Neuronal stem cell (in vitro differentiated cells): ENCODE results near the gene PCLO.

Experiments used
- DNase-seq: peaks from one replicate; pipeline ENCODE4 v3.0.0-alpha.2; 2013; ENCODE audit warnings: low spot score
- H2AFZ ChIP-seq: one replicate; pipeline ENCODE4 v1.6.1; 2013; ENCODE audit warnings: mild to moderate bottlenecking, low read length, inconsistent platforms
- H2AK5ac ChIP-seq: 2 replicates; pipeline ENCODE4 v1.6.1; 2013; ENCODE audit warnings: low read depth, mild to moderate bottlenecking, inconsistent platforms, low read length, moderate library complexity, mixed read lengths
- H2BK120ac ChIP-seq: 2 replicates; pipeline ENCODE4 v1.6.1; 2013; ENCODE audit warnings: low read depth, mild to moderate bottlenecking, inconsistent platforms, low read length, moderate library complexity, mixed read lengths
- H2BK12ac ChIP-seq: one replicate; pipeline ENCODE4 v1.6.1; 2013; ENCODE audit warnings: low read length, inconsistent platforms
- H2BK15ac ChIP-seq: 2 replicates; pipeline ENCODE4 v1.6.1; 2013; ENCODE audit warnings: mild to moderate bottlenecking, low read length, inconsistent platforms, mixed read lengths
- H2BK5ac ChIP-seq: one replicate; pipeline ENCODE4 v1.6.1; 2013; ENCODE audit warnings: inconsistent platforms, mild to moderate bottlenecking, low read length, moderate library complexity
- H3K14ac ChIP-seq: one replicate; pipeline ENCODE4 v1.6.1; 2013; ENCODE audit warnings: low read length, inconsistent platforms
- H3K18ac ChIP-seq: 2 replicates; pipeline ENCODE4 v1.6.1; 2013; ENCODE audit warnings: low read length, inconsistent platforms
- H3K23ac ChIP-seq: 2 replicates; pipeline ENCODE4 v1.6.1; 2013; ENCODE audit warnings: low read depth, mild to moderate bottlenecking, mixed read lengths, low read length, inconsistent platforms; ENCODE audit not compliant: poor library complexity
- H3K27ac ChIP-seq: replicated peaks from 3 replicates; pipeline ENCODE4 v1.5.1; 2013; ENCODE audit warnings: low read length, inconsistent platforms
- H3K27me3 ChIP-seq, 3 experiments: 2 replicates each; pipeline ENCODE4 v1.6.1; 2013; ENCODE audit warnings: low read length in 3 of 3, mild to moderate bottlenecking in 2 of 3, inconsistent platforms in 1 of 3, low read depth in 1 of 3, mixed read lengths in 1 of 3, moderate library complexity in 1 of 3; ENCODE audit not compliant: control insufficient read depth in 3 of 3, insufficient read depth in 3 of 3
- H3K36me3 ChIP-seq, 2 donors: replicated peaks in 1 of 2; 2 replicates each; pipeline ENCODE4 v1.6.1; 2013; ENCODE audit warnings: low read length in 2 of 2; ENCODE audit not compliant: control insufficient read depth in 2 of 2, insufficient read depth in 2 of 2
- H3K4ac ChIP-seq: 2 replicates; pipeline ENCODE4 v1.6.1; 2013; ENCODE audit warnings: inconsistent platforms, mild to moderate bottlenecking, low read length, moderate library complexity
- H3K4me1 ChIP-seq, 2 donors: 1 replicate in 1 of 2; 2 replicates in 1 of 2; pipeline ENCODE4 v1.6.1; 2013; ENCODE audit warnings: low read length in 2 of 2, low read depth in 1 of 2; ENCODE audit not compliant: control insufficient read depth in 2 of 2, insufficient read depth in 1 of 2
- H3K4me2 ChIP-seq: one replicate; pipeline ENCODE4 v1.6.1; 2013; ENCODE audit warnings: mild to moderate bottlenecking, low read length, inconsistent platforms; ENCODE audit not compliant: insufficient read depth, poor library complexity, severe bottlenecking
- H3K4me3 ChIP-seq, 2 donors: 2 replicates each; pipeline ENCODE4 v1.5.1; 2013; ENCODE audit warnings: low read length in 2 of 2, mild to moderate bottlenecking in 2 of 2, inconsistent platforms in 1 of 2, moderate library complexity in 1 of 2
- H3K79me1 ChIP-seq: one replicate; pipeline ENCODE4 v1.6.1; 2013; ENCODE audit warnings: low read depth, mild to moderate bottlenecking, inconsistent platforms, low read length, moderate library complexity
- H3K9ac ChIP-seq: one replicate; pipeline ENCODE4 v1.6.1; 2013; ENCODE audit warnings: mild to moderate bottlenecking, low read depth, low read length, inconsistent platforms; ENCODE audit not compliant: poor library complexity
- H3K9me3 ChIP-seq, 2 donors: replicated peaks in 1 of 2; 2 replicates each; pipeline versions ENCODE3 to v1.6.1; 2013; ENCODE audit warnings: low read length in 2 of 2, mild to moderate bottlenecking in 2 of 2, inconsistent platforms in 1 of 2, low read depth in 1 of 2, mixed read lengths in 1 of 2, moderate library complexity in 1 of 2; ENCODE audit not compliant: control insufficient read depth in 2 of 2, insufficient read depth in 1 of 2
- H4K8ac ChIP-seq: one replicate; pipeline ENCODE4 v1.6.1; 2013; ENCODE audit warnings: low read depth, mild to moderate bottlenecking, inconsistent platforms, low read length, moderate library complexity
- H4K91ac ChIP-seq: one replicate; pipeline ENCODE4 v1.6.1; 2013; ENCODE audit warnings: low read length, low read depth, mild to moderate bottlenecking, inconsistent platforms; ENCODE audit not compliant: poor library complexity
- WGBS, 2 donors: extraction: QIAGEN DNeasy Blood & Tissue Kit; methylation state at CpG; one replicate each; pipeline ENCODE4 v1.1.7; 2013; ENCODE audit warnings: missing lambda C conversion rate in 2 of 2, mixed read lengths in 1 of 2; ENCODE audit not compliant: insufficient read length in 2 of 2, insufficient replicate concordance in 1 of 2; ENCODE audit errors: extremely low coverage in 2 of 2; 5-methylcytosine and 5-hydroxymethylcytosine counted together

PCLO gene

GRCh38 chr7:83117466-83117865 lies 45.2 kb downstream of the PCLO start:
- Histone ChIP-seq H3K27ac (no peak overlapping the region), H3K23ac (no peak overlapping the region), H2BK15ac (no peak overlapping the region), H3K9me3 (peaks cover 0 to 13% of the 10 kb centered on the region in 2 donors), H3K9ac (no peak overlapping the region), H3K4me1 (no peaks in the 10 kb centered on the region), H4K91ac (no peak overlapping the region), H3K79me1 (no peaks in the 10 kb centered on the region), H3K27me3 (no peaks in the 10 kb centered on the region), H3K14ac (no peak overlapping the region), H3K4me2 (no peak overlapping the region), H3K4me3 (no peak overlapping the region), H2BK120ac (no peak overlapping the region), H3K18ac (no peak overlapping the region), H2BK12ac (no peak overlapping the region), H3K36me3 (no peaks in the 10 kb centered on the region), H3K4ac (no peak overlapping the region), H2BK5ac (no peak overlapping the region), H2AK5ac (no peak overlapping the region), H4K8ac (no peak overlapping the region), H2AFZ (no peak overlapping the region)
- no peak for DNase-seq
- no CpG with 5 or more reads among the region's 2 CpGs for WGBS, 2 donors

- Histone ChIP-seq H4K8ac (no peak overlapping the region), H3K14ac (no peak overlapping the region), H3K4ac (no peak overlapping the region), H3K9ac (no peak overlapping the region), H3K27me3 (no peaks in the 10 kb centered on the region), H2BK120ac (no peak overlapping the region), H3K4me2 (no peak overlapping the region), H2BK12ac (no peak overlapping the region), H3K18ac (no peak overlapping the region), H3K27ac (no peak overlapping the region), H4K91ac (no peak overlapping the region), H3K9me3 (no peaks in the 10 kb centered on the region), H3K4me3 (no peak overlapping the region), H2BK5ac (no peak overlapping the region), H2BK15ac (no peak overlapping the region), H2AK5ac (no peak overlapping the region), H2AFZ (no peak overlapping the region), H3K36me3 (no peaks in the 10 kb centered on the region), H3K23ac (no peak overlapping the region), H3K79me1 (no peaks in the 10 kb centered on the region), H3K4me1 (no peaks in the 10 kb centered on the region)
- DNase-seq = no peak
- no CpG with 5 or more reads among the region's 2 CpGs for WGBS, 2 donors
Observed at GRCh38 chr7:83111391-83111790, 51.3 kb downstream of the PCLO start.

- Histone ChIP-seq H2BK15ac (no peak overlapping the region), H3K4me1 (peaks cover 0 to 3% of the 10 kb centered on the region in 2 donors), H2BK120ac (no peak overlapping the region), H3K9me3 (no peaks in the 10 kb centered on the region), H3K23ac (no peak overlapping the region), H3K4me2 (no peak overlapping the region), H3K4ac (no peak overlapping the region), H3K14ac (no peak overlapping the region), H4K8ac (no peak overlapping the region), H3K27me3 (no peaks in the 10 kb centered on the region), H4K91ac (no peak overlapping the region), H2BK5ac (no peak overlapping the region), H3K9ac (no peak overlapping the region), H2AFZ (no peak overlapping the region), H3K27ac (no peak overlapping the region), H3K4me3 (no peak overlapping the region), H3K36me3 (no peaks in the 10 kb centered on the region), H2BK12ac (no peak overlapping the region), H2AK5ac (no peak overlapping the region), H3K18ac (no peak overlapping the region), H3K79me1 (no peaks in the 10 kb centered on the region)
- no CpG with 5 or more reads among the region's 2 CpGs for WGBS, 2 donors
- DNase-seq = no peak
Observed at GRCh38 chr7:83109352-83109751, 53.3 kb downstream of the PCLO start.

GRCh38 chr7:83105948-83106347 lies 56.7 kb downstream of the PCLO start:
- no peak for DNase-seq
- Histone ChIP-seq H3K9me3 (no peaks in the 10 kb centered on the region), H3K79me1 (no peaks in the 10 kb centered on the region), H4K8ac (no peak overlapping the region), H2BK120ac (no peak overlapping the region), H3K36me3 (no peaks in the 10 kb centered on the region), H3K4me3 (no peak overlapping the region), H2BK12ac (no peak overlapping the region), H3K27ac (no peak overlapping the region), H2AK5ac (no peak overlapping the region), H2BK5ac (no peak overlapping the region), H3K14ac (no peak overlapping the region), H3K9ac (no peak overlapping the region), H4K91ac (no peak overlapping the region), H3K4me2 (no peak overlapping the region), H3K18ac (peak overlapping the region; percentile 36), H3K4me1 (peaks cover 0 to 3% of the 10 kb centered on the region in 2 donors), H3K23ac (peak overlapping the region; percentile 0), H2AFZ (no peak overlapping the region), H2BK15ac (no peak overlapping the region), H3K4ac (no peak overlapping the region), H3K27me3 (no peaks in the 10 kb centered on the region)
- no CpG with 5 or more reads among the region's 2 CpGs for WGBS, 2 donors
